HepG2 (cell line): Measurements from ENCODE around the gene RAD18. TPM values are rescaled to one million over a fixed set of nuclear protein-coding genes. Genes with fewer than 3 reads are reported as not detected.

Experiments used
- CREM ChIP-seq, 2 experiments: sonication (generic) in 1 of 2; formaldehyde crosslinking in 1 of 2; IDR thresholded peaks; 2 replicates each; pipeline versions ENCODE4 v1.4.0 to v1.6.1; 2016 to 2020; ENCODE audit warnings: antibody characterized with exemption in 1 of 2, mild to moderate bottlenecking in 1 of 2, missing genetic modification reagents in 1 of 2
- DPF2 ChIP-seq: sonication (generic); formaldehyde crosslinking; IDR thresholded peaks from 2 replicates; pipeline ENCODE4 v1.4.0; 2020; ENCODE audit warnings: mild to moderate bottlenecking, low read depth, missing genetic modification reagents, borderline replicate concordance
- FLYWCH1 ChIP-seq: sonication (generic); formaldehyde crosslinking; IDR thresholded peaks from 2 replicates; pipeline ENCODE4 v1.8.1; 2023; ENCODE audit warnings: mild to moderate bottlenecking, missing genetic modification reagents
- MED1 ChIP-seq: sonication (generic); formaldehyde crosslinking; IDR thresholded peaks from 2 replicates; pipeline ENCODE4 v1.4.0; 2020; ENCODE audit warnings: missing genetic modification reagents
- SATB2 ChIP-seq: sonication (generic); formaldehyde crosslinking; IDR thresholded peaks from 2 replicates; pipeline ENCODE4 v1.5.0; 2020; ENCODE audit warnings: missing genetic modification reagents
- TOPORS ChIP-seq: sonication (generic); formaldehyde crosslinking; IDR thresholded peaks from 2 replicates; pipeline ENCODE4 v1.8.0; 2023; ENCODE audit warnings: mild to moderate bottlenecking, missing genetic modification reagents
- XBP1 ChIP-seq: sonication (generic); formaldehyde crosslinking; IDR thresholded peaks from 2 replicates; pipeline ENCODE4 v1.5.0; 2020; ENCODE audit warnings: missing genetic modification reagents
- ZBTB44 ChIP-seq: sonication (generic); formaldehyde crosslinking; IDR thresholded peaks from 2 replicates; pipeline ENCODE4 v1.4.0; 2020; ENCODE audit warnings: missing genetic modification reagents
- ZNF281 ChIP-seq: sonication (generic); formaldehyde crosslinking; IDR thresholded peaks from 2 replicates; pipeline ENCODE4 v1.4.0; 2020; ENCODE audit warnings: missing genetic modification reagents, borderline replicate concordance
- ZNF607 ChIP-seq: sonication (generic); formaldehyde crosslinking; IDR thresholded peaks from 2 replicates; pipeline ENCODE4 v1.5.1; 2020; ENCODE audit warnings: missing genetic modification reagents, mild to moderate bottlenecking, borderline replicate concordance
- ZNF652 ChIP-seq: IDR thresholded peaks from 2 replicates; pipeline ENCODE4 v1.6.1; 2016; ENCODE audit warnings: low read depth, borderline replicate concordance
- ZSCAN31 ChIP-seq: sonication (generic); formaldehyde crosslinking; IDR thresholded peaks from 2 replicates; pipeline ENCODE4 v1.5.0; 2020; ENCODE audit warnings: low read depth, mild to moderate bottlenecking, missing genetic modification reagents
- polyA plus RNA-seq, 8 experiments: library from polyadenylated mRNA; depleted of rRNA in 3 of 8; stranded (reverse) in 7 of 8; unstranded in 1 of 8; fragments of >200 nt; fragmentation: Illumina TruSeq in 4 of 8; extraction: Trizol in 4 of 8; gene quantifications; 2 replicates each; pipeline versions ENCODE4 v1.2.1 to v1.2.3, GENCODE V29; 2011 to 2016; ENCODE audit warnings: low read depth in 4 of 8, missing spikeins in 1 of 8, mixed read lengths in 1 of 8; ENCODE audit not compliant: insufficient read depth in 1 of 8
- total RNA-seq, 5 experiments: library from RNA; depleted of rRNA; stranded (reverse); fragments of >200 nt; fragmentation: Illumina TruSeq; extraction: Trizol; gene quantifications; 2 replicates each; pipeline ENCODE4 v1.2.3, GENCODE V29; 2016; ENCODE audit warnings: low read depth in 1 of 5
- TF ChIP-seq, protein P1 (sequence below): IDR thresholded peaks from 2 replicates; pipeline ENCODE4 v1.6.1; 2016; ENCODE audit warnings: mild to moderate bottlenecking, missing biosample characterization, missing genetic modification reagents

RAD18 gene
- total and polyA plus RNA-seq, 2 of the 13 experiments (the other 11 are each of a cell fraction or from before 2014, with no cell fraction given): 5.9 to 20.7 TPM

DNA sequence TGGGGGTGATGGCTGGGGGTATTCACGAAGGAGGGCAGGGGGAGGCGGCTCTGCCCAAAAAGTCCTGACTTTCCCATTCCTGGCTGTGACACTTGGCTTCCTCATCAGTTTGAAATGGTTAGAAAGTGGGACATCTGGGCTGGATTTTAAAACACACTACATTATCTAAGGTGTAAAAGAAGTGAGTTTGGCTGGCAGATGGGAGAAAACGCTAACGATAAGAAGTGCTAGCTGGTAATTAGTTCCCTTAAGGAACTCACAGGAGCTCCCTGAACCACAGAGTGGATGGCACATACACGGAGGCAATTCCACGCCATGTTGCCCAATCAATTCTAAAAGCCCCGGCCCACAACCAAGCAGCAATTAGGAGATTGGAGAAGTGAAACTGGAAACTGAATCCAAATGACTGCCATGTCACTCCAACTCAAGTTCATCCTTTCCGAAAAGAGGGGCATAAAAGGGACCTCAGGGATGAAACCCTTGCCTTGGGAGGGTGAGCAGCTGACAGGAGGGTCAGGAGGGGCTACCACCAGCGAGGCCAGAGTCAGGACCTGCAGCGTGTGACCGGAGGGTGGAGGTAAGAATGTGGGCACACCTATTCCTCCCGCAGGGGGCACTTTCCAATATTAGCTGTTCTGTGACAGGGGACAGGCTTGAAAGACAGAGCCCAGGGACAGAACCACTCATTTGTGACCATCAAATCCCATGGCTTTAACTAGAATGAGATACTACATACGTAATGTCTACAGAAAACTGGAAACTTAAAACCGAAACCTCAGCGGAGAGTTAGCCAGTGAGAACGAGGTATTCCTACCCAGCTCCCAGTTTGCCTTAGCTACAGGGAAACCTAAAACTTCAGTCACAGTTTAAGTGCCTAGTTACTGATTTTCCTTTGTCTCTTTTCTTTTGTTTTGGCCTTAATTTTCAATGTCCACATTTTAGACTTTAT lies 98.6 kb downstream of the RAD18 start (continued):
- TF ChIP-seq ZNF281 (CRISPR knock-in tag) (no peak), ZNF607 (CRISPR knock-in tag) (no peak), ZBTB44 (CRISPR knock-in tag) (no peak), TOPORS (CRISPR knock-in tag) (no peak), DPF2 (no peak), ZNF652 (no peak), SATB2 (no peak), MED1 (CRISPR knock-in tag) (no peak), FLYWCH1 (CRISPR knock-in tag) (no peak), XBP1 (CRISPR knock-in tag) (no peak), CREM (IDR thresholded peaks at IDR 0.05) (no peak), CREM (CRISPR knock-in tag; IDR thresholded peaks at IDR 0.05) (no peak), ZSCAN31 (CRISPR knock-in tag) (no peak)
- TF ChIP-seq, protein P1, sequence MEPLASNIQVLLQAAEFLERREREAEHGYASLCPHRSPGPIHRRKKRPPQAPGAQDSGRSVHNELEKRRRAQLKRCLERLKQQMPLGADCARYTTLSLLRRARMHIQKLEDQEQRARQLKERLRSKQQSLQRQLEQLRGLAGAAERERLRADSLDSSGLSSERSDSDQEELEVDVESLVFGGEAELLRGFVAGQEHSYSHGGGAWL (CRISPR knock-in tag): no peak
